AG10803 (cell line): ENCODE measurements around the gene DROSHA.
A peak's percentile ranks its signal among the peaks of the same experiment; 100 is the strongest.

Experiments
- DNase-seq: peaks from one replicate; pipeline ENCODE4 v3.0.0; 2010; ENCODE audit warnings: low read depth
- H3K4me3 ChIP-seq: 2 replicates; pipeline ENCODE4 v1.5.1; 2011; ENCODE audit warnings: mild to moderate bottlenecking, low read length, control low read depth
- TF ChIP-seq, protein P1 (sequence below): conservative IDR thresholded peaks from 2 replicates; pipeline ENCODE4 v1.5.1; 2011; ENCODE audit warnings: mild to moderate bottlenecking, low read length, control low read depth, inconsistent platforms

Gene DROSHA

DNA sequence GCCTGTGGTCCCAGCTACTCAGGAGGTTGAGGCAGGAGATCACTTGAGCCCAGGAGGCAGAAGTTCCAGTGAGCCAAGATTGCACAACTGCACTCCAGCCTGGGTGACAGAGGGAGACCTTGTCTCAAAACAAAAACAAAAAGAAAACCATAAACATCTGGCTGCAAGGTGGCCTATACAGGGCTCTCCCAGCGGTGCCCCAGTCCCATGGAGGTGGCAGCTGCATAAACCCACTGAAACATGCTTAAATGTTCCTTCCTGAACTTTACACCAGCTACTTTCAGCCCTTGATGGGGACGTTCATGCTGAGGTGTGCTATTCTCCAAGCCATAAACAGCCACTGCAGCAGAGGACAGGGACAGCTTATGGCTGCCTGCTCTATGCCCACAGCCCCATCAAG, 35.6 kb downstream of the DROSHA start:
- DNase-seq: peak; percentile 20
- TF ChIP-seq, protein P1, sequence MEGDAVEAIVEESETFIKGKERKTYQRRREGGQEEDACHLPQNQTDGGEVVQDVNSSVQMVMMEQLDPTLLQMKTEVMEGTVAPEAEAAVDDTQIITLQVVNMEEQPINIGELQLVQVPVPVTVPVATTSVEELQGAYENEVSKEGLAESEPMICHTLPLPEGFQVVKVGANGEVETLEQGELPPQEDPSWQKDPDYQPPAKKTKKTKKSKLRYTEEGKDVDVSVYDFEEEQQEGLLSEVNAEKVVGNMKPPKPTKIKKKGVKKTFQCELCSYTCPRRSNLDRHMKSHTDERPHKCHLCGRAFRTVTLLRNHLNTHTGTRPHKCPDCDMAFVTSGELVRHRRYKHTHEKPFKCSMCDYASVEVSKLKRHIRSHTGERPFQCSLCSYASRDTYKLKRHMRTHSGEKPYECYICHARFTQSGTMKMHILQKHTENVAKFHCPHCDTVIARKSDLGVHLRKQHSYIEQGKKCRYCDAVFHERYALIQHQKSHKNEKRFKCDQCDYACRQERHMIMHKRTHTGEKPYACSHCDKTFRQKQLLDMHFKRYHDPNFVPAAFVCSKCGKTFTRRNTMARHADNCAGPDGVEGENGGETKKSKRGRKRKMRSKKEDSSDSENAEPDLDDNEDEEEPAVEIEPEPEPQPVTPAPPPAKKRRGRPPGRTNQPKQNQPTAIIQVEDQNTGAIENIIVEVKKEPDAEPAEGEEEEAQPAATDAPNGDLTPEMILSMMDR: no peak
- H3K4me3 ChIP-seq: no peak overlapping the region

DNA sequence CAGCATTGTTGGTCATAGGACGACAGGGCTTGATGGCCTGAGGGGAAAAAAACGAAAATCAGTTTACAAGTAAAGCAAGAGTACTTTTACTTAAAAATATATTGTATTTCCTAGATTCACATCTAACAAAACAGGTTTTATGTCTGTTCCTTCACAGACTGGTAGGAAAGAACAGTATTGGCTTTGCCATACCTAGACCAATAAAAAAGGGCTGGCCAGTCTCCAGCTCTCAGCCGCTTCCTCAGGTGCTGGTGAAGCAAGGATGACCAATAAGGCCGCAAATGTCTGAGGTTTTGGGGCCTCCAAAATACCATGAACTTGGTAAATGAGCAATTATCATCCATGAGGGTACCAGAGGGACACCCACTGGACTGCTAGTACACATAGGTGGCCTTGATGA, 36.6 kb downstream of the DROSHA start:
- TF ChIP-seq, protein P1: no peak
- no peak for DNase-seq
- H3K4me3 ChIP-seq: no peak overlapping the region

DNA sequence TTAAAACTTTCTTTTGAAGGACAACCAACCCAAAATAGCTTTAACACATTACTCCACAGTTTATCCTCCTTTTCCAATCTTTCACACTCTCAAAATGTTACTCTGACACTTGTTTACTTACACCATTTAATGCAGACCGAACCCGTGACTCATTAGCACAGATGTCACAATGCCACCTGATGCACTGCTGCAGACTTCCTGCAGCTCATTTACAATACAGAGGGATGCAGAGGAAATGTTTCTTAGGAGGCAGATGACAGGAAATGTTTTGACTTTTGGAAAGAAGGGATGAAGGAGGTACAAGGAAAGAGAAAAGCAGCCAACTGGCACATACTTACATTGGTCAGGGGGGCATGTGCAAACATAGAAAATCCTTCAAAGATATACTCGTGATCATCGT, 39.0 kb downstream of the DROSHA start:
- H3K4me3 ChIP-seq: no peak overlapping the region
- TF ChIP-seq, protein P1: no peak
- no peak for DNase-seq

DNA sequence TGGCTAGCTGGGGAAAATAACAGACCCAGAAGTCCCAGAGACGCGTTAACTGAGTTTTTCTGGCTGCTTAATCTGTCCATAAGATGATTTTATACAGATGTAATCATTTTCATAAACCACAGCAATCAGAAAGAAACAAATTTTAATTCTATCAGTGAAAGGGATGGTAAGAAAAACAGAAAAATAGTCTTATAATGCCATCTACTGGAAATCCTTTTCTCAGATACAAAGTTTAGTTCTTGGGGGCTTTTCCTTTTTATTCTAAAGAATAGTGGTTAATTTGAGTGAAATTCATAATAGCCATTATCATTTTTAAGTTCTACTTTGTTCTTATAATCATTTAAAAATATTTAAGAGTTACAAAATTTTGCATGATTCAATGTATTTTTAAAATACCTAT, 44.4 kb downstream of the DROSHA start:
- TF ChIP-seq, protein P1: peak; percentile 45
- DNase-seq: no peak
- no peak overlapping the region for H3K4me3 ChIP-seq

DNA sequence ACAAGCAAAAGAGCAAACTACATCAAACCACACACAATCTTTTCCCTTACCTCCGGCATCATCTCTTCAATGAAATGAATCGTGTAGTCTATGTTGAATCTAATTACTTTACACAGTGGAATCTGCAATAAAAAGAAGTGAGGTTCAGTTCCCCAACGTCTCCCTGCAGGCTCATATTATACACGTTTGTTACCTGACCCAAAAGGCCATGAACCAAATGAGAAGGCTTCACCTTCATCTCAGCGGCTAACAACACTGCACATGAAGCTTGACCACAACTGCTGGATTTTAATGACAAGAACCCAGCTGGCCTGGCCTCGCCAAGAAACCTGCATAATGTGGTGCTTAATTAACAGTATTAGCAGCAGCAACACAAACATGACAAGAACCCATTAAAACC, 45.5 kb downstream of the DROSHA start:
- DNase-seq: no peak
- no peak overlapping the region for H3K4me3 ChIP-seq
- TF ChIP-seq, protein P1: no peak

DNA sequence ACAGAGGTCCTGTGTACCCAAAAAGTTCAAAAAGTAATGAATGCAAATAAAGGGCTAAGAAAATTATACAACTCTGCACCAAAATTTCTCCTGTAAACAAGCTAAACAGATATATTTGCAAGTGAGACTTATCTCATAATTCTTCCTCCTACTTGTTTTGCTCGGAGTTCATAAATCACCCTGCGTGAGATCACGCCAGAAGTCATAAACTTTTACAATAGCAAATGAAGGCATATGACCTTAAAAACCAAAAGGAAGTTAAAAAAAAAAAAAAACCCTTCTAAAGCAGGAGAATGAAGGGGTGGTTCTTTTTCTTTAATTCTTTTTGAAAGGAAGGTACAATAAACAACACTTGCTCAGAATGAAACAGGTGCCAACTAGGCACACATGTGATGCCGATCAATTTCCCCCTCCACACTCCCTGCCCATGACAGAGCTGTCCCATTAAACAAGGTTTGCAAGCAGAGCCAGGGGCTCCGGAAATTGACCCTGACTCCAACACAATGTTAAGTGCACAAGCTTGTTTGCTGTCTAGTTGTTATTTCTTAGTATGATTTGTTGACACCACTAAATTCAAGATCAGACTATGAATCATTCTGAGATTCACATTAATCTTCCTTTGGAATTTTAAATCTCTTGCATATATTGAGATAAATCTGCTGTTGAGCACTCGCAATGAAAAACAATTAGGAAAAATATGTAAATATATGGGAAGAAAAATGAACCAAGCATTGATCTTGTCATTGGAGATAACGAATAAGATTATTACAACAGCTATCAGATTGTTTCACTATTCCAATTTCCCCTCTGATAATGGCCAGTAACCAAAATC, 46.3 kb downstream of the DROSHA start:
- H3K4me3 ChIP-seq: no peak overlapping the region
- TF ChIP-seq, protein P1: no peak
- no peak for DNase-seq

DNA sequence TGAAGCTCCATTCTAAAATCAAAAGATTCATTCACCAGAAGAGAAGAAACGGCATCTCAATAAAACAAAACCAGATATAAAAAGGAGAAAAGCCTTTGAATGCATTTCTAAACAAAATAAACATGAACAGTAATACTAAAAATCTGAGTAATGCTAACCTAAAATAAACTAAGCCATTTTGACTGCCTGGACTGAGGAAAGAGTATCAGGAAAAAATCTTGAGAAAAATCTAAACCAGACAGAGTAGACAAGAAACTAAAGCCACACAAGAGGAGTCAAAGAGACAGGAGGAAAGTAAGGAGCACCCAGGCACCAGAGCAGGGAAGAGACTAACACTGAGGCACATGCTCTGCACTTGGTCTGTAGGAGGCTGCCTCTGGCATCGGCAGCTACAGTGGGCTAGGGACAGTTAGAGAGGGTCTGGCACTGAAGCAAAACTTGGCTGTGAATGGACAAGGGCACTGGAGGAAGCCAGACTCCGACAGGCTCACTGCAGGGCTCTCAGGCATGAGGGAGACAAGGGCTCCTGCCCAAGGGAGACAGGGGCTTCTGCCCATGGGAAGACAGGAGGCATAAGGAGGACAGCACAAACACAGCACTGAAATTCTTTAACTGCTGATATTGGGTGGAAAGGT, 50.2 kb downstream of the DROSHA start:
- DNase-seq: no peak
- H3K4me3 ChIP-seq: no peak overlapping the region
- TF ChIP-seq, protein P1: no peak
